ENCODE results near the gene ASTL.
A peak's percentile ranks its signal among the peaks of the same experiment; 100 is the strongest.

The ASTL gene

GRCh38 chr2:96124406-96125265 lies 13.7 kb downstream of the ASTL start:
- no peak for DNase-seq

GRCh38 chr2:96123936-96124335 lies 14.4 kb downstream of the ASTL start:
- DNase-seq: no peak

- no peak for DNase-seq
Observed at GRCh38 chr2:96123290-96123689, 15.0 kb downstream of the ASTL start.

GRCh38 chr2:96122391-96122790 lies 15.9 kb downstream of the ASTL start:
- no peak for DNase-seq

- DNase-seq: no peak
Observed at GRCh38 chr2:96121414-96121813, 16.9 kb downstream of the ASTL start.

GRCh38 chr2:96120991-96121390 lies 17.3 kb downstream of the ASTL start:
- no peak for DNase-seq

- DNase-seq: no peak
Observed at GRCh38 chr2:96120091-96120720, 18.1 kb downstream of the ASTL start.

GRCh38 chr2:96119389-96119751 lies 18.9 kb downstream of the ASTL start:
- DNase-seq: no peak

- DNase-seq: no peak
Observed at GRCh38 chr2:96118698-96119388, 19.5 kb downstream of the ASTL start.

- DNase-seq: no peak
Observed at GRCh38 chr2:96117701-96118588, 20.4 kb downstream of the ASTL start.

GRCh38 chr2:96116879-96117533 lies 21.3 kb downstream of the ASTL start:
- peak; percentile 28 for DNase-seq

GRCh38 chr2:96116424-96116878 lies 21.9 kb downstream of the ASTL start, which contains the start of gene ADRA2B:
ADRA2B (minus strand) TSS chr2:96116571; CDS start chr2:96116149, 422 bp downstream.
- peak; percentile 15 for DNase-seq

GRCh38 chr2:96115631-96116423 lies 22.5 kb downstream of the ASTL start:
- DNase-seq: no peak

- no peak for DNase-seq
Observed at GRCh38 chr2:96114903-96115581, 23.3 kb downstream of the ASTL start.

- no peak for DNase-seq
Observed at GRCh38 chr2:96114546-96114902, 23.8 kb downstream of the ASTL start.

GRCh38 chr2:96113951-96114350 lies 24.4 kb downstream of the ASTL start:
- DNase-seq: no peak

GRCh38 chr2:96113367-96113677 lies 25.0 kb downstream of the ASTL start:
- no peak for DNase-seq

GRCh38 chr2:96112501-96113366 lies 25.6 kb downstream of the ASTL start:
- no peak for DNase-seq

GRCh38 chr2:96111823-96112500 lies 26.3 kb downstream of the ASTL start:
- DNase-seq: no peak
